Prostate gland (tissue), 1 donor: Measurements from ENCODE around the gene TIMM17A.
A peak's percentile ranks its signal among the peaks of the same experiment; 100 is the strongest.

ENCODE experiments used
- POLR2A ChIP-seq: fragments of 450-650 bp; IDR thresholded peaks from one replicate; pipeline ENCODE4 v1.6.1; 2016; ENCODE audit warnings: antibody characterized with exemption, mild to moderate bottlenecking
- POLR2AphosphoS5 ChIP-seq: sonication (generic); formaldehyde crosslinking; IDR thresholded peaks from one replicate; pipeline ENCODE4 v1.6.1; 2017; ENCODE audit warnings: antibody characterized with exemption

GRCh38 chr1:201955009-201955728 is at the start of gene TIMM17A:
- peak; percentile 99 for TF ChIP-seq POLR2AphosphoS5
- peak; percentile 84 for TF ChIP-seq POLR2A
